ENCODE measurements around the gene ZNF652. TPM values are rescaled to one million over a fixed set of nuclear protein-coding genes. Genes with fewer than 3 reads are reported as not detected.

The ZNF652 gene
- total and polyA plus RNA-seq, 2 experiments from 2014 or later: 36.2 to 54.5 TPM

- TF ChIP-seq ZNF114 (CRISPR knock-in tag; IDR thresholded peaks at IDR 0.05) (no peak), ZNF462 (CRISPR knock-in tag; IDR thresholded peaks at IDR 0.05) (no peak), POLR2AphosphoS5 (IDR thresholded peaks at IDR 0.05; ENCODE audit: low read depth) (no peak), CREB1 (CRISPR knock-in tag; IDR thresholded peaks at IDR 0.05; ENCODE audit: low read depth) (no peak), EZH2phosphoT487 (IDR thresholded peaks at IDR 0.05; ENCODE audit: unreplicated experiment) (no peak), ETS1 (IDR thresholded peaks at IDR 0.05) (no peak), EZH2 (IDR thresholded peaks at IDR 0.05; ENCODE audit: low read depth, unreplicated experiment) (no peak), JUNB (IDR thresholded peaks at IDR 0.05; ENCODE audit: unreplicated experiment) (no peak), NANOG (IDR thresholded peaks at IDR 0.05; ENCODE audit: borderline replicate concordance) (no peak), STAT1 (IDR thresholded peaks at IDR 0.05; ENCODE audit: unreplicated experiment) (no peak), ZNF331 (CRISPR knock-in tag; IDR thresholded peaks at IDR 0.05; ENCODE audit: low read depth) (no peak)
- TF ChIP-seq, protein P1, sequence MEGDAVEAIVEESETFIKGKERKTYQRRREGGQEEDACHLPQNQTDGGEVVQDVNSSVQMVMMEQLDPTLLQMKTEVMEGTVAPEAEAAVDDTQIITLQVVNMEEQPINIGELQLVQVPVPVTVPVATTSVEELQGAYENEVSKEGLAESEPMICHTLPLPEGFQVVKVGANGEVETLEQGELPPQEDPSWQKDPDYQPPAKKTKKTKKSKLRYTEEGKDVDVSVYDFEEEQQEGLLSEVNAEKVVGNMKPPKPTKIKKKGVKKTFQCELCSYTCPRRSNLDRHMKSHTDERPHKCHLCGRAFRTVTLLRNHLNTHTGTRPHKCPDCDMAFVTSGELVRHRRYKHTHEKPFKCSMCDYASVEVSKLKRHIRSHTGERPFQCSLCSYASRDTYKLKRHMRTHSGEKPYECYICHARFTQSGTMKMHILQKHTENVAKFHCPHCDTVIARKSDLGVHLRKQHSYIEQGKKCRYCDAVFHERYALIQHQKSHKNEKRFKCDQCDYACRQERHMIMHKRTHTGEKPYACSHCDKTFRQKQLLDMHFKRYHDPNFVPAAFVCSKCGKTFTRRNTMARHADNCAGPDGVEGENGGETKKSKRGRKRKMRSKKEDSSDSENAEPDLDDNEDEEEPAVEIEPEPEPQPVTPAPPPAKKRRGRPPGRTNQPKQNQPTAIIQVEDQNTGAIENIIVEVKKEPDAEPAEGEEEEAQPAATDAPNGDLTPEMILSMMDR (conservative IDR thresholded peaks at IDR 0.05; ENCODE audit: low read depth in 2 of 2): no peak
- TF ChIP-seq, protein P2, sequence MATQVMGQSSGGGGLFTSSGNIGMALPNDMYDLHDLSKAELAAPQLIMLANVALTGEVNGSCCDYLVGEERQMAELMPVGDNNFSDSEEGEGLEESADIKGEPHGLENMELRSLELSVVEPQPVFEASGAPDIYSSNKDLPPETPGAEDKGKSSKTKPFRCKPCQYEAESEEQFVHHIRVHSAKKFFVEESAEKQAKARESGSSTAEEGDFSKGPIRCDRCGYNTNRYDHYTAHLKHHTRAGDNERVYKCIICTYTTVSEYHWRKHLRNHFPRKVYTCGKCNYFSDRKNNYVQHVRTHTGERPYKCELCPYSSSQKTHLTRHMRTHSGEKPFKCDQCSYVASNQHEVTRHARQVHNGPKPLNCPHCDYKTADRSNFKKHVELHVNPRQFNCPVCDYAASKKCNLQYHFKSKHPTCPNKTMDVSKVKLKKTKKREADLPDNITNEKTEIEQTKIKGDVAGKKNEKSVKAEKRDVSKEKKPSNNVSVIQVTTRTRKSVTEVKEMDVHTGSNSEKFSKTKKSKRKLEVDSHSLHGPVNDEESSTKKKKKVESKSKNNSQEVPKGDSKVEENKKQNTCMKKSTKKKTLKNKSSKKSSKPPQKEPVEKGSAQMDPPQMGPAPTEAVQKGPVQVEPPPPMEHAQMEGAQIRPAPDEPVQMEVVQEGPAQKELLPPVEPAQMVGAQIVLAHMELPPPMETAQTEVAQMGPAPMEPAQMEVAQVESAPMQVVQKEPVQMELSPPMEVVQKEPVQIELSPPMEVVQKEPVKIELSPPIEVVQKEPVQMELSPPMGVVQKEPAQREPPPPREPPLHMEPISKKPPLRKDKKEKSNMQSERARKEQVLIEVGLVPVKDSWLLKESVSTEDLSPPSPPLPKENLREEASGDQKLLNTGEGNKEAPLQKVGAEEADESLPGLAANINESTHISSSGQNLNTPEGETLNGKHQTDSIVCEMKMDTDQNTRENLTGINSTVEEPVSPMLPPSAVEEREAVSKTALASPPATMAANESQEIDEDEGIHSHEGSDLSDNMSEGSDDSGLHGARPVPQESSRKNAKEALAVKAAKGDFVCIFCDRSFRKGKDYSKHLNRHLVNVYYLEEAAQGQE (IDR thresholded peaks at IDR 0.05; ENCODE audit: unreplicated experiment): no peak
- Histone ChIP-seq H3K4me3 (peak overlapping the region; percentile 93), H3K79me2 (replicated peaks; ENCODE audit: insufficient read depth) (peaks cover 60% of the 10 kb centered on the region), H4K20me1 (replicated peaks; ENCODE audit: insufficient read depth) (peaks cover 12% of the 10 kb centered on the region), H3K27ac (ENCODE audit: low read depth) (no peak overlapping the region), H3F3A (replicated peaks; ENCODE audit: low read depth) (no peaks in the 10 kb centered on the region), H2AFZ (no peak overlapping the region), H3K4me2 (peak overlapping the region; percentile 91), H3K4me1 (ENCODE audit: insufficient read depth) (peaks cover 38% of the 10 kb centered on the region), H3K36me3 (ENCODE audit: insufficient read depth) (no peaks in the 10 kb centered on the region), H3K9me2 (ENCODE audit: insufficient read depth) (no peaks in the 10 kb centered on the region), H3K27me3 (ENCODE audit: insufficient read depth) (no peaks in the 10 kb centered on the region)
- DNase-seq (ENCODE audit: low spot score) (no peak), ATAC-seq (no peak)
- Mint-ChIP-seq H3K4me3 (peak overlapping the region; percentile 89), H3K36me3 (ENCODE audit: low read depth) (no peaks in the 10 kb centered on the region; the same call in 2 of the 3 replicates), H3K27me3 (ENCODE audit: insufficient read depth, low read depth, poor library complexity) (peaks cover 7% of the 10 kb centered on the region), H3K4me1 (peaks cover 38% of the 10 kb centered on the region), H3K9me3 (no peaks in the 10 kb centered on the region), H3K27ac (no peak overlapping the region)
These were observed 1.9 kb downstream of the ZNF652 start for GRCh38 chr17:49359990-49360795.

All from GM23338 (cell line).